ENCODE results near the gene AFF1. TPM values are rescaled to one million over a fixed set of nuclear protein-coding genes. Genes with fewer than 3 reads are reported as not detected.
A peak's percentile ranks its signal among the peaks of the same experiment; 100 is the strongest.

Gene AFF1
- total and polyA plus RNA-seq, 4 donors = 7.2 to 42.8 (median 21.5) TPM

DNA sequence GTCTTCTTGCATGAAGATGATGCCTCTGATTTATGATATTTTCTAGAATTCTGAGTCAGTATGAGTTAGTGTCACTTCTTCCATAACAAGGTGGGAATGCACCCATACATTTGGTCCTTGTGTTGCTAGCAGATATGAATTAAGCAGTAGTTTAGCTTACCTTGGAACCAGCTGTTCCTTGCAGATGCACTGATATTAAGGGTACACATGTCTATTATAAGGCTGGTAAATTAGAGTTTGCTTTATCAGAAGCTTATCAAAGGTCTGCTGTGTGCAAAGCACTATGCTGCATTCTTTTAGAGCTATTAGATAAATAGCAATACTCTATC, 36.5 kb downstream of the AFF1 start:
- Histone ChIP-seq H3K27me3 (ENCODE audit: control insufficient read depth in 4 of 4, insufficient read depth in 4 of 4, low read length in 3 of 4) (no peaks in the 10 kb centered on the region), H3K27ac (ENCODE audit: low read depth in 1 of 2, low read length in 2 of 2) (no peak overlapping the region), H3K4me3 (ENCODE audit: low read depth in 1 of 3, low read length in 3 of 3) (no peak overlapping the region), H3K9me3 (ENCODE audit: control insufficient read depth in 4 of 4, low read length in 3 of 4) (no peaks in the 10 kb centered on the region), H3K4me1 (ENCODE audit: control insufficient read depth in 4 of 4, insufficient read depth in 4 of 4, low read length in 3 of 4) (peaks cover 2 to 42% (median 29%) of the 10 kb centered on the region in 4 donors), H3K9ac (ENCODE audit: low read depth in 1 of 2, low read length in 2 of 2) (no peak overlapping the region), H3K36me3 (ENCODE audit: control insufficient read depth in 4 of 4, insufficient read depth in 3 of 4, low read depth in 1 of 4, low read length in 3 of 4) (peaks cover 0 to 1% (median 0%) of the 10 kb centered on the region in 4 donors)
- TF ChIP-seq, protein P1, sequence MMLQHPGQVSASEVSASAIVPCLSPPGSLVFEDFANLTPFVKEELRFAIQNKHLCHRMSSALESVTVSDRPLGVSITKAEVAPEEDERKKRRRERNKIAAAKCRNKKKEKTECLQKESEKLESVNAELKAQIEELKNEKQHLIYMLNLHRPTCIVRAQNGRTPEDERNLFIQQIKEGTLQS (IDR thresholded peaks at IDR 0.05) = no peak
- no peak for TF ChIP-seq HNF4G (IDR thresholded peaks at IDR 0.05)
- no peak for TF ChIP-seq FOXA1 (IDR thresholded peaks at IDR 0.05)
- TF ChIP-seq GABPA (IDR thresholded peaks at IDR 0.05 in 1 of 2, conservative IDR thresholded peaks at IDR 0.05 in 1 of 2) = no peak
- TF ChIP-seq FOXA2 (IDR thresholded peaks at IDR 0.05) = no peak
- TF ChIP-seq JUND (IDR thresholded peaks at IDR 0.05) = no peak
- no peak for TF ChIP-seq HNF4A (conservative IDR thresholded peaks at IDR 0.05)
- no peak for TF ChIP-seq NR2F2 (IDR thresholded peaks at IDR 0.05)
- TF ChIP-seq, protein P2, sequence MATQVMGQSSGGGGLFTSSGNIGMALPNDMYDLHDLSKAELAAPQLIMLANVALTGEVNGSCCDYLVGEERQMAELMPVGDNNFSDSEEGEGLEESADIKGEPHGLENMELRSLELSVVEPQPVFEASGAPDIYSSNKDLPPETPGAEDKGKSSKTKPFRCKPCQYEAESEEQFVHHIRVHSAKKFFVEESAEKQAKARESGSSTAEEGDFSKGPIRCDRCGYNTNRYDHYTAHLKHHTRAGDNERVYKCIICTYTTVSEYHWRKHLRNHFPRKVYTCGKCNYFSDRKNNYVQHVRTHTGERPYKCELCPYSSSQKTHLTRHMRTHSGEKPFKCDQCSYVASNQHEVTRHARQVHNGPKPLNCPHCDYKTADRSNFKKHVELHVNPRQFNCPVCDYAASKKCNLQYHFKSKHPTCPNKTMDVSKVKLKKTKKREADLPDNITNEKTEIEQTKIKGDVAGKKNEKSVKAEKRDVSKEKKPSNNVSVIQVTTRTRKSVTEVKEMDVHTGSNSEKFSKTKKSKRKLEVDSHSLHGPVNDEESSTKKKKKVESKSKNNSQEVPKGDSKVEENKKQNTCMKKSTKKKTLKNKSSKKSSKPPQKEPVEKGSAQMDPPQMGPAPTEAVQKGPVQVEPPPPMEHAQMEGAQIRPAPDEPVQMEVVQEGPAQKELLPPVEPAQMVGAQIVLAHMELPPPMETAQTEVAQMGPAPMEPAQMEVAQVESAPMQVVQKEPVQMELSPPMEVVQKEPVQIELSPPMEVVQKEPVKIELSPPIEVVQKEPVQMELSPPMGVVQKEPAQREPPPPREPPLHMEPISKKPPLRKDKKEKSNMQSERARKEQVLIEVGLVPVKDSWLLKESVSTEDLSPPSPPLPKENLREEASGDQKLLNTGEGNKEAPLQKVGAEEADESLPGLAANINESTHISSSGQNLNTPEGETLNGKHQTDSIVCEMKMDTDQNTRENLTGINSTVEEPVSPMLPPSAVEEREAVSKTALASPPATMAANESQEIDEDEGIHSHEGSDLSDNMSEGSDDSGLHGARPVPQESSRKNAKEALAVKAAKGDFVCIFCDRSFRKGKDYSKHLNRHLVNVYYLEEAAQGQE (IDR thresholded peaks at IDR 0.05) = no peak
- no peak for TF ChIP-seq TAF1 (conservative IDR thresholded peaks at IDR 0.05)
- TF ChIP-seq, protein P3, sequence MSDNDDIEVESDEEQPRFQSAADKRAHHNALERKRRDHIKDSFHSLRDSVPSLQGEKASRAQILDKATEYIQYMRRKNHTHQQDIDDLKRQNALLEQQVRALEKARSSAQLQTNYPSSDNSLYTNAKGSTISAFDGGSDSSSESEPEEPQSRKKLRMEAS (IDR thresholded peaks at IDR 0.05) = no peak
- TF ChIP-seq, protein P4, sequence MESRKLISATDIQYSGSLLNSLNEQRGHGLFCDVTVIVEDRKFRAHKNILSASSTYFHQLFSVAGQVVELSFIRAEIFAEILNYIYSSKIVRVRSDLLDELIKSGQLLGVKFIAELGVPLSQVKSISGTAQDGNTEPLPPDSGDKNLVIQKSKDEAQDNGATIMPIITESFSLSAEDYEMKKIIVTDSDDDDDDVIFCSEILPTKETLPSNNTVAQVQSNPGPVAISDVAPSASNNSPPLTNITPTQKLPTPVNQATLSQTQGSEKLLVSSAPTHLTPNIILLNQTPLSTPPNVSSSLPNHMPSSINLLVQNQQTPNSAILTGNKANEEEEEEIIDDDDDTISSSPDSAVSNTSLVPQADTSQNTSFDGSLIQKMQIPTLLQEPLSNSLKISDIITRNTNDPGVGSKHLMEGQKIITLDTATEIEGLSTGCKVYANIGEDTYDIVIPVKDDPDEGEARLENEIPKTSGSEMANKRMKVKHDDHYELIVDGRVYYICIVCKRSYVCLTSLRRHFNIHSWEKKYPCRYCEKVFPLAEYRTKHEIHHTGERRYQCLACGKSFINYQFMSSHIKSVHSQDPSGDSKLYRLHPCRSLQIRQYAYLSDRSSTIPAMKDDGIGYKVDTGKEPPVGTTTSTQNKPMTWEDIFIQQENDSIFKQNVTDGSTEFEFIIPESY (IDR thresholded peaks at IDR 0.05) = no peak
- DNase-seq (ENCODE audit: low spot score) = no peak

DNA sequence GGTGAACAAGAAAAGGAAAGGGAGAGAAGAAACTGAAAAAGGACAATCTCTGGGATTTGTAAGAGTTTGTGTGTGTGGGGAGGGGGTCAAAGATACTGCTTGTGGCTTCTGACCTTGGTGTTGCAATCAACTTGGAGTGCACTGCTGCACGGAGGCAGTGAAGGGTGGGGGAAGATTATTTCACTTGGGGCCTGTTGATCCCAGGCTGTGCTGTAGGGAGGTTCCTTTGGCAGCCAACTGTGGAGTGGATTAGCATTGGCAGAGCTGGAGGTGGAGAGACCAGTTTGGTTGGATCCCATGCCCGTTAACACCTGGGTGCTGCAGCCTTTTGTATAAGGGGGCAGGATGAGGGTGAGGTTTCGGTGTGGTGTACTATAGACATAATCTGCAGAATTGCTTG, 38.2 kb downstream of the AFF1 start:
- WGBS = 34% methylated on average over 3 of the region's 3 CpGs
- Histone ChIP-seq H3K27ac (ENCODE audit: low read depth in 1 of 2, low read length in 2 of 2) (peak overlapping the region; percentile 64 to 81), H3K4me1 (ENCODE audit: control insufficient read depth in 4 of 4, insufficient read depth in 4 of 4, low read length in 3 of 4) (peaks cover 4 to 53% (median 35%) of the 10 kb centered on the region in 4 donors), H3K36me3 (ENCODE audit: control insufficient read depth in 4 of 4, insufficient read depth in 3 of 4, low read depth in 1 of 4, low read length in 3 of 4) (peaks cover 0 to 1% (median 0%) of the 10 kb centered on the region in 4 donors), H3K4me3 (ENCODE audit: low read depth in 1 of 3, low read length in 3 of 3) (no peak overlapping the region), H3K9ac (ENCODE audit: low read depth in 1 of 2, low read length in 2 of 2) (peak overlapping the region in 1 of 2 donors; percentile 45), H3K27me3 (ENCODE audit: control insufficient read depth in 4 of 4, insufficient read depth in 4 of 4, low read length in 3 of 4) (no peaks in the 10 kb centered on the region), H3K9me3 (ENCODE audit: control insufficient read depth in 4 of 4, low read length in 3 of 4) (no peaks in the 10 kb centered on the region)
- peak; percentile 48 for DNase-seq (ENCODE audit: low spot score)
- TF ChIP-seq SP1 (IDR thresholded peaks at IDR 0.05) (peak; percentile 41), JUND (IDR thresholded peaks at IDR 0.05) (peak; percentile 29 to 32), RXRA (IDR thresholded peaks at IDR 0.05) (peak; percentile 53 to 65), FOXA2 (IDR thresholded peaks at IDR 0.05) (peak; percentile 29), NR2F2 (IDR thresholded peaks at IDR 0.05) (peak; percentile 71), HNF4A (conservative IDR thresholded peaks at IDR 0.05) (peak; percentile 59), RAD21 (IDR thresholded peaks at IDR 0.05) (peak in 1 of 2 donors; percentile 20), FOXA1 (IDR thresholded peaks at IDR 0.05) (no peak)
- TF ChIP-seq, protein P4 (IDR thresholded peaks at IDR 0.05) = no peak
- TF ChIP-seq, protein P1 (IDR thresholded peaks at IDR 0.05) = no peak
- TF ChIP-seq, protein P5, sequence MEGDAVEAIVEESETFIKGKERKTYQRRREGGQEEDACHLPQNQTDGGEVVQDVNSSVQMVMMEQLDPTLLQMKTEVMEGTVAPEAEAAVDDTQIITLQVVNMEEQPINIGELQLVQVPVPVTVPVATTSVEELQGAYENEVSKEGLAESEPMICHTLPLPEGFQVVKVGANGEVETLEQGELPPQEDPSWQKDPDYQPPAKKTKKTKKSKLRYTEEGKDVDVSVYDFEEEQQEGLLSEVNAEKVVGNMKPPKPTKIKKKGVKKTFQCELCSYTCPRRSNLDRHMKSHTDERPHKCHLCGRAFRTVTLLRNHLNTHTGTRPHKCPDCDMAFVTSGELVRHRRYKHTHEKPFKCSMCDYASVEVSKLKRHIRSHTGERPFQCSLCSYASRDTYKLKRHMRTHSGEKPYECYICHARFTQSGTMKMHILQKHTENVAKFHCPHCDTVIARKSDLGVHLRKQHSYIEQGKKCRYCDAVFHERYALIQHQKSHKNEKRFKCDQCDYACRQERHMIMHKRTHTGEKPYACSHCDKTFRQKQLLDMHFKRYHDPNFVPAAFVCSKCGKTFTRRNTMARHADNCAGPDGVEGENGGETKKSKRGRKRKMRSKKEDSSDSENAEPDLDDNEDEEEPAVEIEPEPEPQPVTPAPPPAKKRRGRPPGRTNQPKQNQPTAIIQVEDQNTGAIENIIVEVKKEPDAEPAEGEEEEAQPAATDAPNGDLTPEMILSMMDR (IDR thresholded peaks at IDR 0.05; ENCODE audit: low read depth, low read length, missing input control) = no peak
- TF ChIP-seq, protein P2 (IDR thresholded peaks at IDR 0.05) = no peak

Data from liver (tissue), 9 donors.